Mucosa of gallbladder (tissue), 1 donor: ENCODE data around the gene SLC9A5. TPM values are rescaled to one million over a fixed set of nuclear protein-coding genes. Genes with fewer than 3 reads are reported as not detected.

Source experiments
- DNase-seq: peaks from one replicate; pipeline ENCODE4 v3.0.0-alpha.2; 2020; ENCODE audit warnings: low spot score
- total RNA-seq: library from RNA; stranded (reverse); gene quantifications from one replicate; pipeline ENCODE4 v1.2.1, GENCODE V29; 2021
- donor health status: DM: no; HTN: no; CAD: no.

SLC9A5 gene
- total RNA-seq, 1 donor from 2014 or later = 3.2 TPM

DNA sequence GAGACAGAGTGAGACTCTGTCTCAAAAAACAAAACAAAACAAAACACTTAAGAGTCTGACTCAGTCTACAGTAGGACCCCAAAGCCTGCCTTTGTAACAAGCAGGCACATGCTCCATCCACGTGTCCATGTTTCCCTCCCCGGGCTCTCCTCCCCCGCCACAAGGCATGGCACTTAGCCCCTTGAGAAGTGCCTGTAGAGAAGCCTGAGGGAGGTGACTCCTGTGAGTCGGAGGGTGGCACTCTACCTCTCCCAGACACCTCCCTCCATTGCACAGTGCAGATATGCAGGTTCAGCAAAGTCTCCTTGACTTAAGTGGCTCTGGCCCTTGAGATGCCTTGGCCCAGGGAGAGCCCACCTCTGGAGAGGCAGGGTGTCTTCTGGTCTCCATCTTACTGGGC, 8.3 kb upstream of the SLC9A5 start:
- DNase-seq = no peak

GRCh38 chr16:67241008-67241900, 7.5 kb upstream of the SLC9A5 start:
- peak; percentile 50 for DNase-seq

GRCh38 chr16:67242138-67242730, 6.5 kb upstream of the SLC9A5 start:
- DNase-seq = no peak

- no peak for DNase-seq
These were observed 5.3 kb upstream of the SLC9A5 start for GRCh38 chr16:67243481-67243880.

DNA sequence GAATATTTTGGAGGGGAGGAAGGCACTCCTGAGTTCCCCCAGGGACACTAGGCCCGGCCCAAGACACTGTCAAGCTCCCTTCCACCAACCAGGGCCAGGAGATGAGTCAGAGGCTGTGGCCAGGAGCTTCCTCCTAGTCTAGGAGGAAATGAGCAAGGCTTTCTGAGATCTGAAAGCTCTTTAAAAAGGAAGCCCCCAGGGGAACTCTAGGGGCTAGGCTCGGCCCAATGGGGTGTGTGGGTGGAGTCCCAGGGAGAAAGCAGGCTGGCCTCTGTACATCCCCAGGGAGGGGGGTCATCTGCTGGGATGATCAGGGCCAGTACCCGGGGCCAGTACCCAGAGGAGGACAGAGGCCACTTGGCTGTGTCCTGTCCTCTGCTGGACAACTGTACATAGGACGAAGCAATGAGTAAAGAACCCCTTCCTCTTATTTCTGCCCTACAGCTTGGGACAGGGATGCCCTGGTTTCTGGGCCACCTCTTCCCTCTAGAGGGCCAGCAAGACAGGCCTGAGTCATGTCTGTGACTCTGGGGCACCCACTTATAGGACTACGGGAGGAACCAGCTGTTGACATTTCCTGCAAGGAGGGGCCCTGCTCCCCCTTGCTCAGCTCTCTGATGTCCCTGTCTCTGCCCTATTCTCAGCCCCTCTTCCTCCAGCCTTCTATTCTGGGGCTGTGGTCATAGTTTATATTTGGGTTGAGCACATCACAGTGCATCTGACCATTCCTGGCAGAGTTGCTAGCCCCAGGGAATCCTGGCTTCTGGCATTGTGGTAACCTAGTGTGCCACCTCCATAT, 4.2 kb upstream of the SLC9A5 start:
- peak; percentile 64 for DNase-seq

DNA sequence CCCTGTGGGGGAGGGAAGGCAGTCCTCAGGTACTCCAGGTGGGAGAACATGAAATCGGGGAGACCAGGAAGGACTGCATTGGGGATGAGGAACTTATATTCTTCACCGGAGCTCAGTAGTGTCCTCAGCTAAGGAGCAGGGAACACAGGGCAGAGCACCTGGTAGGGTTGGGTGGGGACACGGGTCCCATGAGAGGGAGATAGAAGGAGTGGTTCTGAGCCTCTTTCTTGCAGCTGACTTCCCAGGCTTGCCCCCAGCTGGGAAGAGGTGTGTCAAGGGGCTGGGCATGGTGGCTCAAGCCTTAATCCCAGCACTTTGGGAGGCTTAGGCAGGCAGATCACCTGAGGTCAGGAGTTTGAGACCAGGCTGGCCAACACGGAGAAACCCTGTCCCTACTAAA, 3.6 kb upstream of the SLC9A5 start:
- no peak for DNase-seq

DNA sequence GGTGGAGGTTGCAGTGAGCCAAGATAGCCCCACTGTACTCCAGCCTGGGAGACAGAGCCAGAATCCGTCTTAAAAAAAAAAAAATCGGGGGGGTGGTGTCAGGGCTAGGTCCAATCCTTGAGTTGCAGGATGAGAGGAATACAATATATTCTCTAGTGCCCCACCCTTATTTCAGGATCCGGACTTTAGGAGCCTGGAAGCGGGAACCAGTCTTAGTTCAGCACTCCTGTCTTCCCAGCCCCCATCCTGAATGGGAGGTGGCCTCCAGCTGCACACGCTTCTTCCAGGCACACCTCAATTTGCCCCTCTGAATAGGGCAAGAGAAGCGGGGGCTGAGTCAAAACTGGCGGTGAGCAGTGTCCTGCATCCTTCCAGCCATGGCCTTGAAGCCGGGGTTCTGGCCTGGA, 3.1 kb upstream of the SLC9A5 start:
- DNase-seq = no peak

GRCh38 chr16:67246081-67246755, 2.6 kb upstream of the SLC9A5 start:
- peak; percentile 66 for DNase-seq

DNA sequence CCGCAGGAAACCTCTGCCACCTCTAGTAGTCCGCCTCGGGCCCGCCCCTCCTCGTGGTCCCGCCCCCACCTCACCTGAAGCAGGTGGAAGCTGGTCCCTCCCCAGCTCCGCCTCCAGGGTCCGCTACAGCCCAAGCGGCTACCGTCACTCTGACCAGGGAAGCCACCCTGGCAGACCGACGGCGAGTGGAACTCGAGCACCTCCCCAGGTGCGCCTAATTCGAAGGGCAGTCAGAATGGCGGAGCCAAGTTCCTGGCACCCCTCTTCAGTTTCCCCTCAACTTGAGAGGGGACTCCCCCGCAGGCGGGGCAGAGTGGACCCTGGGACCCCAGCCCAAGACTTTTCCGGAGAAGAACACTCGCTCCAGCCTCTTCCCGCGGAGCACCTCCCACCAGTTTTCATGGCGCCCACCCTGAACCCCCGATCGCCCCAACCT, 2.0 kb upstream of the SLC9A5 start:
- peak; percentile 85 for DNase-seq

DNA sequence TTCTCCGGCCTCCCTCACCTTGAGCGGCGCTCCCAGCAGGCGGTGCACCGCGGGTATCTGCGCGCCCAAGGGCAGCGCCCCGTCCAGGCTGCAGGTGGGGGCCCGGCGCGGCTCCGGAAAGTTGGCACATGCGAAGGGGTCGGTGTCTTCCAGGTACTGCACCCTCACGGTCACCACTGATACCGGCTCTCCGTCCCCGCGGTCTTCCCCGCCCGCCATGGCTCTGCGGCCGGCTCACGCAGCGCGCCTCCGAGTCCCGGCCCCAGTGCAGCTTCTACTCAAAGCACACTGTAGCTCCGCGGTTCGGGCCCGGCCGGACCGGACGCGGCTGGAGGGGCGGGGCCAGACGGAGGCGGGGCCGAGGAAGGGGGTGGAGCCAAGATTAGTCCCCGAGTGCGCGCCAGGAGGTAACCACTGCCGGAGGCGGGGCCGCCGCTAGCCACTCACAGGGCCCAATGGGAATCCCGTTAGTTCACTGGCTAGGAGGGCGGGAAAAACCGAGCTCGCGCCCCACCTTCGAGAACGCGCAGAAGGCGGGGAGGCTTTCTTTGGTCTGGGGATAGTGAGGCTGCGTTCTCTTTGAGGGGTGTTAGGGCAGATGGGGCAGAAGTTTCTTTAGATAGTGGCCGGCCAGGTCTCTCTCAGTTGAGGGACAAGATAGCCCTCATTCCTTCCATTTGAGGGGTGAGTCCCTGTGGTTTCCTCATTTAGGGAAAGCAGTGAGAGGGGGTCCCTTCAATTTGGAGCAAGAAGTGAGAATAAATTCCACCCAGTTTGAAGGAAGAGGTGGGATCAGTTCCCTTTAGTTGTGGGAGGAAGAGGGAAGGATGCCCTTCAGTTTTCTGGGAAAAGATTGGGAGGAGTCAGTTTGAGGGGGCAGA, 1.3 kb upstream of the SLC9A5 start, which contains the start of gene FHOD1:
TSS of gene FHOD1 (minus strand) at position 290 of the 881 bp plus-strand sequence. CDS start at position 219, 71 bp downstream.
- DNase-seq = peak; percentile 98

- DNase-seq = no peak
These were observed 742 bp upstream of the SLC9A5 start for GRCh38 chr16:67248073-67248400.

DNA sequence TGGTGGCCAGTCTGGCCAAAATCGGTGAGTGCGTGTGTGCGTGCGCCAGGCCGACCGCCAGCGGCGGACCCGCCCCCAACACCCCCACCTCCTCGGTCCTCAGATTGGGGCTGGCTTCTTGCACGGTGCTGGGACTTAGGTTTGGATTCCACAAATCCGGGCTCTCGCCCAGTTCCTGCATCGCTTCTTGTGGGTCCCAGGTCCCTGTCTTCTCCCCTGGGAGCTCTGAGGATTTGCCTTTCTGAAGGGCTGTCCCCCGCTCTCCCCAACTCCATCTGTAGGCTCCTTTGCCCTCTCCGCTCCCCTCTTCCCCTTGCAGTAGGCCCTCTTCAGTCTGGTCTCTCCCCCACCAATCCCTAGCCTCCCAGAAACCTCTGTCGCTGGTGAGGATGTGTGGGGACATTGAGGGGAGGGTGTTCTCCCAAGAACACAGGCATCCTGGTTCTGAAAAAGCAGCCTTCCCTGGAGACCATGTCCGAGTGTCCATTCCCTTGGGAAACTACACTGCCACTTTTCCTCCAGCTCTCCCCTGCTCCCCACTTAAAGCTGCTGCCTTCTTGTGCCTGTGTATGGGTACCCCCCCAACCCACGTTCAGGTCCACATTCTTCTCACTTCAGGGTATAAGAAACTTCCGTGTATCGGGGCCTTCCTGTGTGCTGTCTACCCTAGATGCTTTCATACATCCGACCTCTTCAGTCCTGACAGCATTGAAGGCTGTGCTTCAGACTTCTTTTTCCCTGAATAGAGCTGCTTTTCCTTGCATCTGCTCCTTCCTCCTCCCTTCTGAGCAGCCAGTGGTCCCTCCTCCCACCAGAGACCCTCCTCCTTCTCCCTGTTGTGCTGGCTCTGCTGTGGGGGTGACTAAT, 632 bp downstream of the SLC9A5 start:
- no peak for DNase-seq

- no peak for DNase-seq
These were observed 1.2 kb downstream of the SLC9A5 start for GRCh38 chr16:67250045-67250327.

DNA sequence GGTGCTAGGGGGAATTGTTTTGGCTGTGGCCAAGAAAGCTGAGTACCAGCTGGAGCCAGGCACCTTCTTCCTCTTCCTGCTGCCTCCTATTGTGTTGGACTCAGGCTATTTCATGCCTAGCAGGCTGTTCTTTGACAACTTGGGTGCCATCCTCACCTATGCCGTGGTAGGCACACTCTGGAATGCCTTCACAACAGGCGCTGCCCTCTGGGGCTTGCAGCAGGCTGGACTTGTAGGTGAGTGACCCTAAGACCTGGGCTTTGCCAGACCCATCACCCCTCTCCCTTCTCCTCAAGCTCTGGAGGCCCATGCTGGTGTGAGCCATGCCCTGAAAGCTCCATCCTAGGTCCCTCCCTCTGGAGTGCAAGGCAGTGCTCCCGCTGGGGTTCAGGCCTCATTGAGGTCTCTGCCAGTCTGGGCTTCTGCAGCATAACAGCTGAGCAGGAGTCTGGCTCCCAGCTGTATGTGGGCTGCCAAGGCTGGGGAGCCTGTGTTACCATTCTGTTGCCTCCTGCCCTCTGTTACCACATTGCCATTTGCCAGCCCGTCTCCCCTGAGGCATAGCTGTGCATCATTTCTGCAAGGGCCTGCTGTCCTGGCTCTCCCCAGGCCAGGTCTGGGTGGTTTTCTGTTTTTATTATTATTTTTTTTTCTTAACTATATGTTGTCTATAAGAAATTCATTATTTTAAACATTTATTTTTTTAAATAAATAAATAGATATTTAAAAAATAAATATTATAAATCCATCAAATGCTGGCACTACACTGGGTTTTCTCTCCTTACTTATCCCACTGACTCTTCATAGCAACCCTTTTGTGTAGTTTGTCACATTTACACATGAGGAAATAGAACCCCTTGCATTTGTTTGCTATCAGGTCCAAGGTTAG, 4.1 kb downstream of the SLC9A5 start:
- DNase-seq = no peak

DNA sequence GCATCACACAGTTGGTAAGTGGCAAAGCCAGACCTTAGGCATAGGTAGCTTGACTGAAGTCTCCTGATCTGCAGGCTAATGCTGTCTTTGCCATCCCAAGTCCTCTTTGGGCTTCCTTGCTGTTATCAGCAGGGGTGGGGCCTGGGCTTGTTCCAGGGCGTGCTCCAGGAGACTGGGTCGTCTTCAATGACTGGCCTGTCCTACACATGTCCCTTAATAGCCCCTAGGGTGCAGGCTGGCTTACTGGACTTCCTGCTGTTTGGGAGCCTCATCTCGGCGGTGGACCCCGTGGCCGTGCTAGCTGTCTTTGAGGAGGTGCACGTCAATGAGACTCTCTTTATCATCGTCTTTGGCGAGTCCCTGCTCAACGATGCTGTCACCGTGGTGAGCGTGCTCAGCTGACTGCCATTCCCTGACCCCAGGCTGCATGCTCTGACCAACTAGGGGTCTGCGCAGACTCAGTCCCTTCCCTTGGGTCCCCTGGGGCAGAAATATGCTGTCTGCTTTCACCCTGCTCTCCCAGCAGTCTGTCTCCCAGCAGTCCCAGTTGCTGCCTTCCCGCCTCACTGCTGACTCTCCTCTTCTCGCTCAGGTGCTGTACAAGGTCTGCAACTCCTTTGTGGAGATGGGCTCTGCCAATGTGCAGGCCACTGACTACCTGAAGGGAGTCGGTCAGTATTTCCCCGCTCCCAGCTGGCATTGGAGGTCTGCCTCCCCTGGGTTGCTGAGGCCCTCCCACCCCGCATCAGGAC, 6.2 kb downstream of the SLC9A5 start:
- no peak for DNase-seq

DNA sequence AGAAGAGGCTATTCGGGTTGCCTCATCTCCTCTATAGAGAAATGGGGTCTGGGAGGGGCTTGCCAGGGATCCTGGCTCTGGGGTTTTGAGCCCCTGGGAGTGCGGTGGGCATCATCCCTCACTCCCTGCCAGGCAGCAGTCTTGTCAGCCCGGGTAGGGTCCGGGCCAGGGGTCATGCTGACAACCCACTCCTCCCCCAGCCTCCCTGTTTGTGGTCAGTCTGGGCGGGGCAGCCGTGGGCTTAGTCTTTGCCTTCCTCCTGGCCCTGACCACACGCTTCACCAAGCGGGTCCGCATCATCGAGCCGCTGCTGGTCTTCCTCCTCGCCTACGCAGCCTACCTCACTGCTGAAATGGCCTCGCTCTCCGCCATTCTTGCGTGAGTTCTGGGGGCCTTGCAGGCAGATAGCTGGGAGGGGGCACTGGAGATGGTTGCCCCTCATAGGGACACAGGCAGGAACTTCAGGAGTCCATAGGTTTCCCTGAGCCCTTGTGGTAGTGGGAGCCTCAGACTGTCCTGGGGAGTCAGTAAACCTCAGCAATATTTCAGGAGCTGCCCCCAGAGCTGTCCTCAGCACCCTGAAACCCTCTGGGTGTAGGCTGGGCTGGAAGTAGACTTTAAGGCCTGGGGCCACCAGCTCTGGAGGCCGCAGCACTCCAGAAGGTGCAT, 6.9 kb downstream of the SLC9A5 start:
- DNase-seq = no peak

DNA sequence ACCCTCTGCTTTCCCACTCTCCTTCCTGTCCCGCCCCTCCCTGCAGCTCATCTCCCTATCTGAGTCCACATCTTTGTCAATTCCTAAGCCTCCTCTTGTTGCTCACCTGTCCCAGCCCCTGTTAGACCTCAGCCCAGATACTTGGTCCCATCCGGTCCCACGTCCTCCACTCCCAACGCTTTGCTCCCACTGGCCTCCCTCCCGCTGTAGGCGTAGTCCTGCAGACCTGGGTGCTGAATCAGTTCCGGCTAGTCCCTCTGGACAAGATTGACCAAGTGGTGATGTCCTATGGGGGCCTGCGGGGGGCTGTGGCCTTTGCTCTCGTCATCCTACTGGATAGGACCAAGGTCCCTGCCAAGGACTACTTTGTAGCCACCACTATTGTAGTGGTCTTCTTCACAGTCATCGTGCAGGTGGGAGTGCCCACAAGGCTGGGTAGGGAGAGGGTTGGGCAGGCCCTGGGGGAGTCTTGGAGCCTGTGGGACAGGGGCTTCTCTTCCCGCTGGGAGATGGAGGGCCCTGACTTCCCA, 8.0 kb downstream of the SLC9A5 start:
- DNase-seq = no peak
